Activated T-cell treated with anti-CD3 and anti-CD28 coated beads for 24 hours (primary cell): Measurements from ENCODE around the gene SPATA33.

Experiments
- DNase-seq: peaks from one replicate; pipeline ENCODE4 v3.0.0-alpha.2; 2020; ENCODE audit warnings: low read depth

SPATA33 gene

DNA sequence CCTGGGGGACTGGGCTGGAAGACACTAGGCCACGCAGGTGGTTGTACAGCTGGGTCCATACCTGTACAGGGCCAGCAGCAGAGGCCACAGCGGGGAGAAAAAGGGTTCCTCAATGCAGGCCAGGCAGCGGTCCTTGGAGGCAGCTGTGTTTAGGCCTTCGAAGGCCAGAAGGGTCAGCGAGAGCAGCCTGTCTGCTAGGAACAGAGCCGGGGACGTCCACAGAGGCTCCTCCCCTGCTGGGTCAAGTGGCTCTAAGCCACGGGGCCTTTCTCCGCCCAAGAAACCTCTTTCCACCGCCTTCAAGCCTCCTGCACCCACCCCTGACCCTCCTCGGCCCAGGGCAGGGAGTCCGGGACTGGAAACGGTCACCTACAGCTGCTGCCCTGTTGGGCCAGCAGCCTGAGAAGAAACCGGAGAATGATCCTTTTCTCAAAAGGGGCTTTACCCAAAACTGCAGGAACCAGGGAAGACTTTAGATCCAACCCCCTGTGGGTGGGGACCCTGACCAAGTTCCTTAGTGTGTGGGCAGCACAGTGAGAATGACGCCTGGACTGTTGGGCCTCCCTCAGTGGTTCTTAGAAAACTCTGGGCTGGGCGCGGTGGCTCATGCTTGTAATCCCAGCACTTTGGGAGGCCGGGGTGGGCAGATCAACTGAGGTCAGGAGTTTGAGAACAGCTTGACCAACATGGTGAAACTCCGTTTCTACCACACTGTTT is 52.2 kb downstream of the SPATA33 start:
- no peak for DNase-seq

GRCh38 chr16:89710709-89711564 is 53.3 kb downstream of the SPATA33 start:
- DNase-seq, result no peak

GRCh38 chr16:89711601-89712273 is 54.1 kb downstream of the SPATA33 start:
- no peak for DNase-seq

GRCh38 chr16:89712274-89712781 is 54.7 kb downstream of the SPATA33 start:
- no peak for DNase-seq

- no peak for DNase-seq
Measured at GRCh38 chr16:89716493-89716892, 58.9 kb downstream of the SPATA33 start.

- DNase-seq, result no peak
Measured at GRCh38 chr16:89716916-89717687, 59.5 kb downstream of the SPATA33 start.

- no peak for DNase-seq
Measured at GRCh38 chr16:89717688-89718505, 60.3 kb downstream of the SPATA33 start.
